ENCODE data around the gene MFAP1.
A peak's percentile ranks its signal among the peaks of the same experiment; 100 is the strongest.
"Not testable (repeated sequence)": the region's sequence is repeated elsewhere in the genome, so short reads cannot be mapped to it uniquely, and the experiment has no call there.

MFAP1 gene, protein sequence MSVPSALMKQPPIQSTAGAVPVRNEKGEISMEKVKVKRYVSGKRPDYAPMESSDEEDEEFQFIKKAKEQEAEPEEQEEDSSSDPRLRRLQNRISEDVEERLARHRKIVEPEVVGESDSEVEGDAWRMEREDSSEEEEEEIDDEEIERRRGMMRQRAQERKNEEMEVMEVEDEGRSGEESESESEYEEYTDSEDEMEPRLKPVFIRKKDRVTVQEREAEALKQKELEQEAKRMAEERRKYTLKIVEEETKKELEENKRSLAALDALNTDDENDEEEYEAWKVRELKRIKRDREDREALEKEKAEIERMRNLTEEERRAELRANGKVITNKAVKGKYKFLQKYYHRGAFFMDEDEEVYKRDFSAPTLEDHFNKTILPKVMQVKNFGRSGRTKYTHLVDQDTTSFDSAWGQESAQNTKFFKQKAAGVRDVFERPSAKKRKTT

GRCh38 chr15:43824302-43825246, at the start of gene MFAP1:
MFAP1 (minus strand) TSS chr15:43824690; CDS start chr15:43824569, 121 bp downstream.
- DNase-seq, result peak; percentile 57

- DNase-seq, result no peak
Measured at GRCh38 chr15:43873651-43874050, 49.2 kb upstream of the MFAP1 start.

- DNase-seq, result peak; percentile 28
Measured at GRCh38 chr15:43872416-43873020, 48.0 kb upstream of the MFAP1 start.

DNA sequence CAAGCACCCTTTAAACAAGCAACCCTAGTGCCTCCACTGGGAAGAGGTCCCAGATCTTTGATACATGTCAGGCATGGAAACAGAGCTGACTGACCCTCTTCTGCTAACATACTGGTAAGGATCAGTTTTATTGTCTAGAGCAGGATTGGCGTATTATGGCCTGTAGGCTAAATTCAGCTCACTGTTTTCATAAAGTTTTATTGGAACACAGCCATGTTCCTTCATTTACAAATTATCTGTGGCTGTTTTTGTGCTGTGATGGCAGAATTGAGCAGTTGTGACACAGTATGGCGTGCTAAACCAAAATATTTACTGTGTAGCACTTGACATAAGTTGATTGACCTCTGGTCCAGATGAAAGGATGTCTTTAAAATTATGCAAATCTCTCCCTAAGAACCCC, 47.3 kb upstream of the MFAP1 start:
- no peak for DNase-seq

GRCh38 chr15:43868406-43868805, 43.9 kb upstream of the MFAP1 start:
- no peak for DNase-seq

DNA sequence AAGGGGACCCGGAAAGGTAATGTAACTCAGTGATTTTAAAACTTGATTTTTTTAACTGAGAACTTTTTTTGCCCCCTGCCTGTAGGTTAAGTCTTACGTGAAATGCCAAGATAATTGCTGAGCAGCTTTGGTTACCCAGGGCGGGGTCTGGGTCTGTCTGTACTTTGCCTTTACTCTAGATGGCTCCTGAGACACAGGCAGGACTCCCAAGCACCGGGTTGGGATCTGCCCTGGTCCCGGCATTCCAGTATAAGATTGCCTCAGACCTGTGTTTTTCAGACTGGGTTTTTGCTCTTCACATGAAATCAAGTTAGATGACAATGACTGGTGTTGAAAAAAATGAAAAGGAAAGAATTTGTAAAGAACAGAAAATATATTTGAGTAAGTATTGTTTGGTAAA, 42.6 kb upstream of the MFAP1 start:
- DNase-seq, result no peak

DNA sequence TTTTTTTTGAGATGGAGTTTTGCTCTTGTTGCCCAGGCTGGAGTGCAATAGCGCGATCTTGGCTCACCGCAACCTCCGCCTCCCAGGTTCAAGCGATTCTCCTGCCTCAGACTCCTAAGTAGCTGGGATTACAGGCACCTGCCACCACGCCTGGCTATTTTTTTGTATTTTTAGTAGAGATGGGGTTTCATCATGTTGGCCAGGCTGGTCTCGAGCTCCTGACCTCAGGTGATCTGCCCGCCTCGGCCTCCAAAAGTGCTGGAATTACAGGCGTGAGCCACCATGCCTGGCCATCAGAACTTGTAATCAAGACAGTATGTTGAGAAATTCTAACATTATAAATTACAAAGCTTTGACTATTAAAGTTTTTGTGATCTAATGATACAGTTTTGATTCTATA, 42.1 kb upstream of the MFAP1 start:
- not testable (repeated sequence) for DNase-seq

- DNase-seq, result no peak
Measured at GRCh38 chr15:43859546-43859945, 35.1 kb upstream of the MFAP1 start.

DNA sequence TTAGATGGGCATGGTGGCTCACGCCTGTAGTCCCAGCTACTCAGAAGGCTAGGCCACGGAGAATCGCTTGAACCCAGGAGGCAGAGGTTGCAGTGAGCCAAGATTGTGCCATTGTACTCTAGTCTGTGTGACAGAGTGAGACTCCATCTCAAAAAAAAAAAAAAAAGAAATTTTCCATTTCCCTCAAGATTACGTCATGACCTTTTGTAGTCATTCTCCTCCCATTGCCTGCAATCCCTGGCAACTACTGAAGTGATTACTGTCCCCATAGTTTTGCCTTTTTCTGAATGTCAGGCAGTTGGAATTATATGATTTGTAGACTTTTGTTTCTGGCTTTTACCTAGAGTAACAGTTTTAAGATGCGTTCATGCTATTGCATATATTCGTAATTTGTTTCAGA, 30.3 kb upstream of the MFAP1 start:
- DNase-seq, result no peak

GRCh38 chr15:43852607-43853006, 28.1 kb upstream of the MFAP1 start:
- no peak for DNase-seq

DNA sequence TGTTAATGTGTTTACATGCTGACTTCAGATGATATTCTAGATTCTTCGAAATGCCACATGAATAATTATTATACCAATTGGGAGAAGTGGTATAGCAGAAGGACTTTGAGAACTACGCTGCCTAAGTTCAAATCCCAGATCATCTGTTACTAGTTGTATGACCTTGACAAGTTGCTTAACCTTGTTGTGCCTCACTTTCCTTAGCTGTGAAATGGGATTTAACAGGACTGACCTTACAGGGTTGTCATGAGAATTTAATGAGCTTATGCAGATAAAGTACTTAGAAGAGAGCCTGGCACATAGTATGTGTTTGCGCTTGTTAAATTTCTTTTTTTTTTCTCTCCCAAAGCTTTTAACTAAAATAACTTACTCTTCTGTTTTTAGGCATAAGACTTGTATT, 26.8 kb upstream of the MFAP1 start:
- DNase-seq, result no peak

- DNase-seq, result no peak
Measured at GRCh38 chr15:43845421-43845820, 20.9 kb upstream of the MFAP1 start.

GRCh38 chr15:43832485-43832884, 8.0 kb upstream of the MFAP1 start:
- not testable (repeated sequence) for DNase-seq

DNA sequence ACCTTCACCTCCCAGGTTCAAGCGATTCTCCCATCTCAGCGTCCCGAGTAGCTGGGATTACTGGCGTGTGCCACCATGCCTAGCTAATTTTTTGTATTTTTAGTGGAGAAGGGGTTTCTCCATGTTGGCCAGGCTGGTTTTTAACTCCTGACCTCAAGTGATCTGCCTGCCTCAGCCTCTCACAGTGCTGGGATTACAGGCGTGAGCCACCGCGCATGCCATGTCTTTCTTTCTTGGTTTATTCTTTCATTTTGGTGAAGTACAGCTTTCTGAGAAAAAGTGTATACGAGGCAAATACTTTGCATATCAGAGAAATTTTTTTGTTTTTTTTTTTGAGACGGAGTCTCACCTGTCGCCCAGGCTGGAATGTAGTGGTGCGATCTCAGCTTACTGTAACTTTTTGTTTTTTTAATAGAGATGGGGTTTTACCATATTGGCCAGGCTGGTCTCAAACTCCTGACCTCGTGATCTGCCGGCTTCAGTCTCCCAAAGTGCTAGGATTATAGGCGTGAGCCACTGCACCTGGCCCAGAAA, 7.1 kb upstream of the MFAP1 start:
- not testable (repeated sequence) for DNase-seq

GRCh38 chr15:43830691-43831275, 6.3 kb upstream of the MFAP1 start:
- DNase-seq, result not testable (repeated sequence)

DNA sequence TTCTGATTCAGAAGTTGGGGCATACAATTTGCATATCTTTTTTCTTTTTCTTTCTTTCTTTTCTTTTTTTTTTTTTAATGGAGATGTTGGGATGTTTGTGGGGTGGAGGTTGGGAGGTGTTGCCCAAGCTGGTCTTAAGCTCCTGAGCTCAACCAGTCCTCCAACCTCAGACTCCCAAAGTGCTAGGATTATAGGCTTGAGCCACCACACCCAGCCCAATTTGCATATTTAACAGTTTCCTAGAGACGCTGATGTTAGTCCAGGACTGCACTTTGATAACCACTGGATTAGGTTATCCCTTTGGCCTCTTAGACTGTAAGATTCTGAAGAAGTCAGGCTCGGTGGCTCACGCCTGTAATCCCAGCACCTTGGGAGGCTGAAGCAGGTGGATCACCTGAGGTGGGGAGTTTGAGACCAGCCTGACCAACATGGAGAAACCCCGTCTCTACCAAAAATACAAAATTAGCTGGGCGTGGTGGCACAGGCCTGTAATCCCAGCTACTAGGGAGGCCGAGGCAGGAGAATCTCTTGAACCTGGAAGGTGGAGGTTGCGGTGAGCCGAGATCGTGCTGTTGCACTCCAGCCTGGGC, 5.6 kb upstream of the MFAP1 start:
- DNase-seq, result not testable (repeated sequence)

- DNase-seq, result no peak
Measured at GRCh38 chr15:43828061-43828657, 3.7 kb upstream of the MFAP1 start.

GRCh38 chr15:43826508-43827341, 2.2 kb upstream of the MFAP1 start, which contains the start of gene WDR76:
WDR76 (plus strand) TSS chr15:43827002; CDS start chr15:43827033, 31 bp downstream.
- DNase-seq, result peak; percentile 37

DNA sequence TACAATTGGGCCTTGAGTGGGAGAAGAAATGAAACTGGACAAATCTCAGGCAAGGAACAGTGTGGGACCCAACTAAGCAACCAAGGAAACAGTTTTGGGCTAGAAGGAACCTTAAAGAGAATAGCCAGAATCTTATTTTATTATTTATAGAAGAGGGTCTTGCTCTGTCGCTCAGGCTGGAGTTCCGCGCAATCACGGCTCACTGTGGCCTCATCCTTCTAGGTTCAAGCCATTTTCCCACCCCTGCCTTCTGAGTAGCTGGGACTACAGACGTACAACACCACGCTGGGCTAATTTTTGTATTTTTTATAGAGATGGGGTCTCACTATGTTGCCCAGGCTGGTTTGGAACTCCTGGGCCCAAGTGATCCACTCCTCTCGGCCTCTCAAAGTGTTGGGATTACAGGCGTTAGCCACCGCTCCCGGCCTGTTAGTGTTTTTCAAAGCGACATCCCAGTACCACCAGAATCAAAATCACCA, 1.6 kb upstream of the MFAP1 start:
- DNase-seq, result no peak

DNA sequence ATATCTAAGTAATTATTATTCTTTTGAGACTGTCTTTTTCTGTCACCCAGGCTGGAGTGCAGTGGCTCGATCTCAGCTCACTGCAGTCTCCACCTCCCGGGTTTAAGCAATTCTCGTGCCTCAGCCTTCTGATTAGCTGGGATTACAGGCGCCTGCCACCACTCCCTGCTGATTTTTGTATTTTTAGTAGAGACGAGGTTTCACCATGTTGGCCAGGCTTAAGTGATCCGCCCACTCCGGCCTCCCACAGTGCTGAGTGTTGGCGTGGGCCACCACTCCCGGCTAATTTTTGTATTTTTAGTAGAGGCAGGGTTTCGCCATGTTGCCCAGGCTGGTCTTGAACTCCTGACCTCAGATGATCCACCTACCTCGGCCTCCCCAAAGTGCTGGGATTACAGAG, 815 bp upstream of the MFAP1 start:
- not testable (repeated sequence) for DNase-seq

- DNase-seq, result no peak
Measured at GRCh38 chr15:43821505-43821904, 3.0 kb downstream of the MFAP1 start.
